Parathyroid adenoma (tissue), 2 donors: ENCODE results near the gene PRPF40A.

ENCODE experiments used
- H2AFZ ChIP-seq: fragments of 300-600 bp; sonication (generic); one replicate; pipeline ENCODE4 v1.7.0; 2017; ENCODE audit warnings: antibody characterized with exemption, mild to moderate bottlenecking
- H3K27ac ChIP-seq: fragments of 300-600 bp; sonication (generic); one replicate; pipeline ENCODE4 v1.7.0; 2017
- H3K27me3 ChIP-seq: fragments of 300-600 bp; sonication (generic); one replicate; pipeline ENCODE4 v1.7.0; 2017; ENCODE audit warnings: low read length; ENCODE audit not compliant: control insufficient read depth, insufficient read depth
- H3K36me3 ChIP-seq: fragments of 300-600 bp; sonication (generic); one replicate; pipeline ENCODE4 v1.7.0; 2017; ENCODE audit warnings: low read length; ENCODE audit not compliant: control insufficient read depth, insufficient read depth
- H3K4me1 ChIP-seq: fragments of 300-600 bp; sonication (generic); one replicate; pipeline ENCODE4 v1.7.0; 2017; ENCODE audit warnings: control low read depth
- H3K4me2 ChIP-seq: fragments of 300-600 bp; sonication (generic); one replicate; pipeline ENCODE4 v1.7.0; 2017; ENCODE audit warnings: low read length
- H3K4me3 ChIP-seq: fragments of 300-600 bp; sonication (generic); one replicate; pipeline ENCODE4 v1.7.0; 2017; ENCODE audit warnings: low read depth, low read length
- H3K79me2 ChIP-seq: fragments of 300-600 bp; sonication (generic); one replicate; pipeline ENCODE4 v1.7.0; 2017; ENCODE audit warnings: control low read depth
- H3K9ac ChIP-seq: fragments of 300-600 bp; sonication (generic); one replicate; pipeline ENCODE4 v1.7.0; 2017; ENCODE audit warnings: mild to moderate bottlenecking
- H3K9me3 ChIP-seq: fragments of 300-600 bp; sonication (generic); one replicate; pipeline ENCODE4 v1.7.0; 2017; ENCODE audit warnings: low read length; ENCODE audit not compliant: control insufficient read depth
- CTCF ChIP-seq: fragments of 300-600 bp; sonication (generic); IDR thresholded peaks from one replicate; pipeline ENCODE4 v1.7.0; 2017; ENCODE audit warnings: antibody characterized with exemption, mild to moderate bottlenecking
- donor health status: primary hyperparathyroidism.

The PRPF40A gene

DNA sequence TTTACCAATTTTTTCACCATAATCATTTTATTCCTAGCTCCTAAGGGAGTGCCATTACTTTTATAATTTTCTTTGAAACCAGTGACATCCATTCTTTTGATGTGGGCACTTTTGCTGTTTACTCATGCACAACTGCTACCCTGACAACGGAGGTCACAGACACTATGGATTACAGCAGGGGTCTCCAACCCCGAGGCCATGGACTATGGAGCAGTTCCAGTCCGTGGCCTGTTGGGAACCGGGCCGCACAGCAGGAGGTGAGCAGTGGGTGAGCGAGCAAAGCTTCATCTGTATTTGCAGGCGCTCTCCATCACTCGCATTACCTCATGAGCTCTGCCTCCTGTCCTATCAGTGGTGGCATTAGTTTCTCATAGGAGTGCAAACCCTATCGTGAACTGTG, 34.6 kb downstream of the PRPF40A start:
- no peaks in the 10 kb centered on the region for H3K9me3 ChIP-seq
- no peak overlapping the region for H3K9ac ChIP-seq
- no peak for TF ChIP-seq CTCF
- H3K36me3 ChIP-seq, result no peaks in the 10 kb centered on the region
- H3K4me2 ChIP-seq, result no peak overlapping the region
- no peak overlapping the region for H3K27ac ChIP-seq
- H3K27me3 ChIP-seq, result no peaks in the 10 kb centered on the region
- H3K4me3 ChIP-seq, result no peak overlapping the region
- H3K79me2 ChIP-seq, result peaks cover 14% of the 10 kb centered on the region
- H2AFZ ChIP-seq, result no peak overlapping the region
- peaks cover 6% of the 10 kb centered on the region for H3K4me1 ChIP-seq

GRCh38 chr2:152678808-152679207, 38.5 kb downstream of the PRPF40A start:
- Histone ChIP-seq H2AFZ (no peak overlapping the region), H3K4me2 (no peak overlapping the region), H3K9me3 (no peaks in the 10 kb centered on the region), H3K4me3 (no peak overlapping the region), H3K27me3 (no peaks in the 10 kb centered on the region), H3K36me3 (no peaks in the 10 kb centered on the region), H3K79me2 (peaks cover under 1% of the 10 kb centered on the region), H3K9ac (no peak overlapping the region), H3K4me1 (no peaks in the 10 kb centered on the region), H3K27ac (no peak overlapping the region)
- no peak for TF ChIP-seq CTCF

GRCh38 chr2:152676461-152676860, 40.8 kb downstream of the PRPF40A start:
- Histone ChIP-seq H3K27me3 (no peaks in the 10 kb centered on the region), H3K79me2 (no peaks in the 10 kb centered on the region), H3K9ac (no peak overlapping the region), H3K4me1 (no peaks in the 10 kb centered on the region), H3K4me3 (no peak overlapping the region), H2AFZ (no peak overlapping the region), H3K27ac (no peak overlapping the region), H3K36me3 (no peaks in the 10 kb centered on the region), H3K4me2 (no peak overlapping the region), H3K9me3 (no peaks in the 10 kb centered on the region)
- TF ChIP-seq CTCF, result no peak

- Histone ChIP-seq H3K27me3 (no peaks in the 10 kb centered on the region), H3K9ac (no peak overlapping the region), H3K4me2 (no peak overlapping the region), H3K4me3 (no peak overlapping the region), H2AFZ (no peak overlapping the region), H3K4me1 (no peaks in the 10 kb centered on the region), H3K36me3 (no peaks in the 10 kb centered on the region), H3K27ac (no peak overlapping the region), H3K9me3 (no peaks in the 10 kb centered on the region), H3K79me2 (no peaks in the 10 kb centered on the region)
- TF ChIP-seq CTCF, result no peak
These were observed 42.9 kb downstream of the PRPF40A start for GRCh38 chr2:152674334-152674733.

DNA sequence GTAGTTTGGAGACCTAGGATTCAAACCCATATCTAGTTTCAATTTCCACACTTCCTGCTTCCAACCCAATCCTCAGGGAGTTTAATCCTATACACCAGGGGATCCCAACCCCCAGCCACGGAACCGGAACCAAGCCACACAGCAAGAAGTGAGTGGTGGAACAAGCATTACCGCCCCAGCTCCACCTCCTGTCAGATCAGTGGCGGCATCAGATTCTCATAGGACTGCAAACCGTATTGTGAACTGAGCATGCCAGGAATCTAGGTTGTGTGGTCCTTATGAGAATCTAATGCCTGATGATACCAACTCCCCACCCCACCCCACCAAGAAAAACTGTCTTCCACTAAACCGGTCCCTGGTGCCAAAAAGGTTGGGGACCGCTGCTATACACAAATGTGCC, 52.5 kb downstream of the PRPF40A start:
- no peak for TF ChIP-seq CTCF
- no peaks in the 10 kb centered on the region for H3K9me3 ChIP-seq
- no peak overlapping the region for H3K4me2 ChIP-seq
- H3K36me3 ChIP-seq, result no peaks in the 10 kb centered on the region
- H3K79me2 ChIP-seq, result no peaks in the 10 kb centered on the region
- no peak overlapping the region for H3K4me3 ChIP-seq
- H3K27me3 ChIP-seq, result no peaks in the 10 kb centered on the region
- H3K4me1 ChIP-seq, result no peaks in the 10 kb centered on the region
- no peak overlapping the region for H2AFZ ChIP-seq
- H3K27ac ChIP-seq, result no peak overlapping the region
- H3K9ac ChIP-seq, result no peak overlapping the region
